ENCODE measurements around the gene PFKFB3. TPM values are rescaled to one million over a fixed set of nuclear protein-coding genes. Genes with fewer than 3 reads are reported as not detected.
"Not testable (repeated sequence)": the region's sequence is repeated elsewhere in the genome, so short reads cannot be mapped to it uniquely, and the experiment has no call there.

PFKFB3 gene
- polyA plus RNA-seq, 1 donor, result 29.0 TPM

DNA sequence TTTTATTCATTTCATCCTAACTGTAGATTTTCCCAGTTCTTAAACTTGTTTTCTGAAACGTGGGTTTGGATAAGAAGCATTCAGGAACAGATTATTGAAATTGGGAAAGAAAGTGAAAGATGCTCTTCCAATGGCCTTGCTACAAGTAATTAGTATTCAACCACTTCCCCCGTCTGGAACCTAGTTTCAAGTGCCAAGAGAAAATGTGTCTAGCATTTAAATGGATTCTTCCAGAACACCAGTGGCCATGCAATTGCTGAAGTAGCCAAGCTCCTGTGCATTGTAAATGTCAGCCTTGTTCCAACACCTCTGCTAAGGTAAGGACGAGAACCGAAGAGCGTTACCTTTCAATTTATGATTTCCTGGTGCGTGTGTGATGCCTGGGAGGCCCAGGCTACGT lies 68.2 kb downstream of the PFKFB3 start:
- DNase-seq, result no peak

DNA sequence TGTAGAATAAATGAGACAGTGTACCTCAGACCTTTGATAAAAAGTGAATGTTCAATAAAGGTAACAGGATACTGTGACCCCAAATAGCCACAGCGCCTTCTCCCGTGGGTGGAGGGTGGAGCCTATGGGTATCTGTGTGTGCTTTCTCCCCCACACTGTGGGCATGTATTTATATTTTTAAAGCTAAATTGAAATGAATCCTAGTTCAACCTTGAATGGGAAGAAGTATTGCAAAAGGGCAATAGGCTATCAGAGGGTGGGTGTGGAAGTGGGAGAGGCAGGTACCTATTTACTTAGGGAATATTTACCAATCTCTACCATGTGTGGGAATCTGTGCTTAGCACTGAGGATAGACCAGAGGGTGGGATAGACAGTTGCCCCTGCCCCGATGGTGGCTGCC lies 68.9 kb downstream of the PFKFB3 start:
- no peak for DNase-seq

DNA sequence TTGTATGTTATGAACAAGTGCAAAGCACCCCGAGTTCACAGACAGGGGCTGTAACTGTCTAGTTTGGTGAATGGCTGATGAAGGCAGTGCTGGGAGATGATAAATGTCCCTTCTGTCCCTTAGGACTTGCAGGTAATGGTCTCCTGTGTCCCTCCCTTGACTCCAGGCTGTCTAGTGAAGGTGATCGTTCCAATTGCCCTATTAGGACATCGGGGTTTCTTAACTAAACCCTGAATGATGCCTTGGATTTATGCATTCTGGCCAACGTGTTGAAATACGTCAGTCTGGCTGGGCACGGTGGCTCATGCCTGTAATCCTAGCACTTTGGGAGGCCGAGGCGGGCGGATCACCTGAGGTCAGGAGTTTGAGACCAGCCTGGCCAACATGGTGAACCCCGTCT lies 69.4 kb downstream of the PFKFB3 start:
- DNase-seq, result no peak

GRCh38 chr10:6273351-6273750 lies 70.6 kb downstream of the PFKFB3 start:
- no peak for DNase-seq

- no peak for DNase-seq
Observed at GRCh38 chr10:6274040-6274439, 71.3 kb downstream of the PFKFB3 start.

- DNase-seq, result no peak
Observed at GRCh38 chr10:6274484-6274883, 71.8 kb downstream of the PFKFB3 start.

GRCh38 chr10:6275022-6275997 lies 72.6 kb downstream of the PFKFB3 start:
- DNase-seq, result no peak

- DNase-seq, result no peak
Observed at GRCh38 chr10:6276356-6276755, 73.6 kb downstream of the PFKFB3 start.

DNA sequence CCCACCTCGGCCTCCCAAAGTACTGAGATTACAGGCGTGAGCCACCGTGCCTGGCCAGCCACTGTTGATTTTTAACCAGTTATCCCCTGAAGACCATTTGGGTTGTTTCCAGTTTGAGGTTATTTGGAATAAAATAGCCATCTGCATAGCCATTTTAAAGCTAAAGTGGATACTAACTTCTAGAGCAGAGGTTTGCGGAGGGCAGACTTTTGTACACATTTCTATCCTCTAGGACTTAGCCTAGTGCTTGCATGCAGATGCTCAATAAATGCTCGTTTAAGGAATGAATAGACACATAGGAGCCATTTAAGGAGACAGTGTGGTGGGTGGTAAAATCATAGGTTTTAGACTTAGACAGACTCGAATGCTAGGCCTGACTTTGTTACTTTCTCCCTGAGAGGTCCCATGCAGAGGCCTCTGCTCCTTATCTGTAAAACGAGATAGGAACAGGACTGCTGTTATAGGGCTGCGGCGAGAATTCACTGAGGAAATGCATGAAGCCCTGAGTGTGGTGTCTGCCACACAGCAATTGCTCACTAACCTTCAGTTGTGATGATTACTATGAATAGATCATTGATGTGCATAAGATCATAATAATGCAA lies 75.9 kb downstream of the PFKFB3 start:
- no peak for DNase-seq

DNA sequence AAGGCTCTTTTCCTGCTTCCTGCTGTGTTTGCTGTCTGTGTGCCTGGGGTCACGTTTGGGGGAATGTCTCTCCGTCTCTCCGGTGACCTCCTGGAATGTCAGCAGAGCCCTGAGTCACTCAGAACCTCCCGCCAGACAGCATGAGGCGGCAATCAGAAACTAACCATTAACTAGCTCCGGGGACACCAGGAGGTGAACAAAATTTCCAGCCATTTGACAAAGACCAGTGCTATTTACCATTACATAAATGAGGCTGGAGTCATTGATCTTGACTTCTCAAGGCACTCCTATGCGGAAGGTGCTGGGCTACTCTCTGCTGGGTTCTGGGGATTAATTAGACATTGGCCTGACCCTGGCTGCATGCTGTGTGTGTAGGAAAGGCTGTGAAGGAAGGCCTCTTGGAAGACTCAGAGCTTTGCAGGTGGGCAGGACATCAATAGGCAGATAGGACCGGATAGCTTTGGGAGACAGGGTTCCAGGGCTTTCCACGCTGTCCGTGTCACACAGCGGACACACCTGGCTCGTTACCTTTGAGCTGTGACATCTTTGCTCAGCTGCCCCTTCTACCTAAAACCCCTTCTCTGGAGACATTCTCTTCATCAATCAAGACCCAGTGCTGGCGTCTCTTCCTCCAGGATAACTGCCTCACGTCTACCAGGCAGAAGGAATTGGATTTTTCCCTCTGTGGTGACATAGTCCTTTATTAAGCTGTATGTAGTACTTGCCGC lies 77.0 kb downstream of the PFKFB3 start:
- DNase-seq, result no peak

DNA sequence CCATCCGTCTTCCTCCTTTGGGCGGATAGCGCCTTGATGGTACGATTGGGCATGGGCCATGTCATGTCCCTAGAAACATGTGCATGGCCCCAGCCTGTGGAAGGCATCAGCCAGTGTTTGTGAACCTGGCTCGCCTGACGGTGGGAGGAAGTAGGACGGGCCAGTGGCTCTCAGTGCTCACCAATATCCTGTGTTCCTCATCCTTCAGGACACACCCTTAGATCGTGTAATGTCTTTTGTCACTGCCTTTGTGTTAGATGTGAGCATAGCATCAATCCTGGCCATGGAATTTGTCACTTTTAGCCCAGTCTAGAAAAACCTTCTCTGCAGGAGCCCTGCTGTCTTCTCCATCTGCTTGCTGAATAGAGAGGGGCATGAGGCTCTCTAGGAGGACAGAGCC lies 77.6 kb downstream of the PFKFB3 start:
- no peak for DNase-seq

DNA sequence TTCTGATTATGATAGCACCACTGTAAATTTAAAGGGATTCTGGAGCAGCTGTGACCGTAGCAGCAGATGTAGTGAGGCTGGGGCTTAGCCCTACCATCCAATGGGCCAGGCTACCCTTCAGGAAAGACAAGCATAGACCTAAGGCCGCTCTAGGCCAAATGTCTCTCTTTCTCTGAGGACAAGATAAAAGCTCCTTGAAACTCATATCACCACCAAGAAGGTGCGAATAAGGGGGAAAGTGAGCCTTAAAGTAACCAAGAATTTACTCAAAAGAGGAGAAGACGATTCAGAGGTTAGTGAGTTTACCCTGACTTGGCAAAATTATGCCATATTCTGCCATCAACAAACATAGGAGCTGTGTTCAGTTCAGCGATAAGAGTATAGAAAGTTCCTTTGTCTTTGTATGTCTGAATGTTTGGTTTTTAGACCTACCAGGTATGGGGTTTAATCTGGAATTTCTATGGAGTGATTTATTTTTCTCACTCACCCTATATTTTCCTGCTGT lies 79.8 kb downstream of the PFKFB3 start:
- no peak for DNase-seq

DNA sequence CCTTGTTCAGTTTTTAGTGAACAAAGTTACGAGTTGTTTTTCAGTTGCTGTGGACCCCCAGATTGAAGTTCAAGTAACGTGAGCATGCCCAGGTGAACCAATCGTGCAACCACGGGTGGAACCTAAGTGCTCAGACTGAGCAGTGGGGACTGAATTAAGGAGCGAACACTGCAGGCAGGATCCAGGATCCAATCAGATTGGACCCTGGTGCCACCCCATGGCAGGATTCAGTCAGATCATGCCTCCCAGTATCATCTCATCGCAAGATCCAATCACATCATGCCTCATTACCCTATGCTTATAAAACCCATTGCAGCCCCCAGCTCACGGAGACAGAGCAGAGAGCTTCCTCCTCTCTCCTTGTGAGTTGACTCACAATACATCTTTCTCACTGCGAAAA lies 80.9 kb downstream of the PFKFB3 start:
- DNase-seq, result no peak

- DNase-seq, result not testable (repeated sequence)
Observed at GRCh38 chr10:6290621-6291020, 87.9 kb downstream of the PFKFB3 start.

DNA sequence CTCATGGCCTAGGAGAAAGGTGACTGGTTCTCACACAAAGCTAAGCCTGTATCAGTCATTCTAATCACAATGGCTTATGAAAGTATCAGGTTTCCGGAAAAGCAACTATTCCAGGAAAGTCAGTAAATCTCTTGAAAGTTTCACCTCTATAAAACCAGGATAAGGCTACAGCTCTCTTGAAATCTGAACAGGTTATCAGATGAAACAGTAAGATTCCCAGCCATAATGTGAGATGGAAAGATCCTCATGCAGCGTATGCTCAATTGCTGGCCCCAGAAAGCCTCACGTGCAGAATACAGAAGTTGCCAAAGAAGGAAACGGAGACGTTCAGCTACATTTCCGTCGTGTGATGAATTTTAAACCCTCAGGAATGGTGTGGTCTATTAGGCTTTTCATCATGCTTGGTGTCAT lies 90.0 kb downstream of the PFKFB3 start:
- DNase-seq, result peak; percentile 66

GRCh38 chr10:6296425-6296824 lies 93.7 kb downstream of the PFKFB3 start:
- DNase-seq, result not testable (repeated sequence)

- DNase-seq, result no peak
Observed at GRCh38 chr10:6296828-6297251, 94.1 kb downstream of the PFKFB3 start.

DNA sequence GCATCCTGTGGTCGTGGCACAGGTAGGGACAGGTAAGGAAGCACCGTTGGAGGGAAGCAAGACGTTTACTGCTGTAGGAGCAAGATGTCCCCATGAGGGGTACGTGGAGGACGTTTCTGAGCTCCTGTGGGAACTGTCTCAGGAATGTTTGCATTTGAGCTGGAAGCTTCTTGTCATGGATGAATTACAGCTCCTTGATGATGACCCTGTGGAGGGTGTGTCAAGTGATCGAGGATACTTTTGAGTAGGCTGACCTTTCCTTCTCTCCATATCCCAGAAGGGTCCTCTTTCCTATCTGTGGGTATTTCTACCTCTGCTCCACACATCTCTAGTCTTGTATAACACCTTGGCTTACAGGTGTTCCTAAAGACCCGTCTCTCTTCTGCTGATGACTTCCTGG lies 94.8 kb downstream of the PFKFB3 start:
- no peak for DNase-seq

- no peak for DNase-seq
Observed at GRCh38 chr10:6297951-6298381, 95.2 kb downstream of the PFKFB3 start.

GRCh38 chr10:6298428-6298827 lies 95.7 kb downstream of the PFKFB3 start:
- DNase-seq, result no peak

DNA sequence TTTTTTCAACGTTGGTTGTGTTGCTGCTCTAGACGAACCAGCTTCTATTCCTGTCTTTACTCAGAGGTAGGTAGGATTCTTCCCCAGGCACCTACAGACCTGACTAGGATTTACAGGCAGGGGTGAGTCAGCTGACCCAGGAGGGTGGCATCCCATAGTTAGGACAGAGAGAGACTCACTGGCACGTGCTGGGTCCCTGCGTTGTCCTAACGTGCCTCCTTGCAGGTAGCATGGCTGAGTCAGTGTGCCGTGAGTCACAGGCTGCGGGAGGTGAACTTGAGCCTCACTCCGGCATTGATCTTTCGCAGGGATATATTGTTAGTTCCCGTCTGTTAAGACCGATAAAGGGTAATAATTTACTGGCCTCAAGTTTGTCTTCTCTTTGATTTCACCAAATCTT lies 96.5 kb downstream of the PFKFB3 start:
- no peak for DNase-seq

GRCh38 chr10:6299743-6300105 lies 97.0 kb downstream of the PFKFB3 start:
- DNase-seq, result no peak
